GM18502 (cell line): Measurements from ENCODE around the gene CRELD2.

Experiments
- ATAC-seq: cut with Tn5 transposase; IDR thresholded peaks from one replicate; pipeline ENCODE4 v1.9.1; 2021; ENCODE audit warnings: mild to moderate bottlenecking; ENCODE audit not compliant: unreplicated experiment, poor library complexity

Gene CRELD2

GRCh38 chr22:49976439-49977175, 58.2 kb downstream of the CRELD2 start:
- ATAC-seq = no peak
